HepG2 (cell line): Measurements from ENCODE around the gene CST11. TPM values are rescaled to one million over a fixed set of nuclear protein-coding genes. Genes with fewer than 3 reads are reported as not detected.

Experiments used
- BHLHE40 ChIP-seq: IDR thresholded peaks from 2 replicates; pipeline ENCODE4 v1.6.1; 2011; ENCODE audit warnings: low read length, improper control_type of control experiment
- CAMTA2 ChIP-seq: sonication (generic); formaldehyde crosslinking; IDR thresholded peaks from 2 replicates; pipeline ENCODE4 v1.4.0; 2020; ENCODE audit warnings: mild to moderate bottlenecking, missing genetic modification reagents, borderline replicate concordance
- EZH2 ChIP-seq: conservative IDR thresholded peaks from 2 replicates; pipeline ENCODE4 v1.6.1; 2012; ENCODE audit warnings: mild to moderate bottlenecking, low read depth, low read length, moderate library complexity
- IRX3 ChIP-seq: sonication (generic); formaldehyde crosslinking; IDR thresholded peaks from 2 replicates; pipeline ENCODE4 v1.8.1; 2023; ENCODE audit warnings: mild to moderate bottlenecking, low read depth, missing genetic modification reagents, borderline replicate concordance
- NCOA1 ChIP-seq: sonication (generic); formaldehyde crosslinking; IDR thresholded peaks from 2 replicates; pipeline ENCODE4 v1.9.0; 2021; ENCODE audit warnings: missing genetic modification reagents
- REPIN1 ChIP-seq: sonication (generic); formaldehyde crosslinking; IDR thresholded peaks from 2 replicates; pipeline ENCODE4 v1.8.0; 2022; ENCODE audit warnings: missing genetic modification reagents, low read depth, mild to moderate bottlenecking, borderline replicate concordance
- SAP130 ChIP-seq: IDR thresholded peaks from 2 replicates; pipeline ENCODE4 v1.6.1; 2016; ENCODE audit warnings: low read depth
- SIX1 ChIP-seq: sonication (generic); formaldehyde crosslinking; IDR thresholded peaks from 2 replicates; pipeline ENCODE4 v1.4.0; 2020; ENCODE audit warnings: missing genetic modification reagents, borderline replicate concordance
- SP2 ChIP-seq: sonication (generic); formaldehyde crosslinking; IDR thresholded peaks from 2 replicates; pipeline ENCODE4 v1.5.1; 2020; ENCODE audit warnings: mild to moderate bottlenecking, missing genetic modification reagents
- STAG1 ChIP-seq: sonication (generic); formaldehyde crosslinking; IDR thresholded peaks from 2 replicates; pipeline ENCODE4 v1.4.0; 2020; ENCODE audit warnings: missing genetic modification reagents
- ZFP82 ChIP-seq: sonication (generic); formaldehyde crosslinking; IDR thresholded peaks from 2 replicates; pipeline ENCODE4 v1.5.1; 2020; ENCODE audit warnings: mild to moderate bottlenecking, missing genetic modification reagents, borderline replicate concordance
- ZNF264 ChIP-seq: sonication (generic); formaldehyde crosslinking; IDR thresholded peaks from 2 replicates; pipeline ENCODE4 v1.4.0; 2020; ENCODE audit warnings: missing genetic modification reagents
- ZNF383 ChIP-seq: sonication (generic); formaldehyde crosslinking; IDR thresholded peaks from 2 replicates; pipeline ENCODE4 v1.4.0; 2020; ENCODE audit warnings: missing genetic modification reagents, mild to moderate bottlenecking, borderline replicate concordance
- ZNF572 ChIP-seq: sonication (generic); formaldehyde crosslinking; IDR thresholded peaks from 2 replicates; pipeline ENCODE4 v1.5.1; 2020; ENCODE audit warnings: mild to moderate bottlenecking, missing genetic modification reagents
- ZNF615 ChIP-seq: sonication (generic); formaldehyde crosslinking; IDR thresholded peaks from 2 replicates; pipeline ENCODE4 v1.5.0; 2020; ENCODE audit warnings: mild to moderate bottlenecking, missing genetic modification reagents, borderline replicate concordance
- polyA plus RNA-seq, 8 experiments: library from polyadenylated mRNA; depleted of rRNA in 3 of 8; stranded (reverse) in 7 of 8; unstranded in 1 of 8; fragments of >200 nt; fragmentation: Illumina TruSeq in 4 of 8; extraction: Trizol in 4 of 8; gene quantifications; 2 replicates each; pipeline versions ENCODE4 v1.2.1 to v1.2.3, GENCODE V29; 2011 to 2016; ENCODE audit warnings: low read depth in 4 of 8, missing spikeins in 1 of 8, mixed read lengths in 1 of 8; ENCODE audit not compliant: insufficient read depth in 1 of 8
- total RNA-seq, 5 experiments: library from RNA; depleted of rRNA; stranded (reverse); fragments of >200 nt; fragmentation: Illumina TruSeq; extraction: Trizol; gene quantifications; 2 replicates each; pipeline ENCODE4 v1.2.3, GENCODE V29; 2016; ENCODE audit warnings: low read depth in 1 of 5
- TF ChIP-seq, protein P1 (sequence below): sonication (generic); formaldehyde crosslinking; IDR thresholded peaks from 2 replicates; pipeline ENCODE4 v1.4.0; 2020; ENCODE audit warnings: missing genetic modification reagents
- TF ChIP-seq, protein P2 (sequence below): sonication (generic); formaldehyde crosslinking; IDR thresholded peaks from 2 replicates; pipeline ENCODE4 v1.5.0; 2020; ENCODE audit warnings: mild to moderate bottlenecking, missing genetic modification reagents, borderline replicate concordance
- TF ChIP-seq, protein P3 (sequence below): IDR thresholded peaks from 2 replicates; pipeline ENCODE4 v1.6.1; 2012; ENCODE audit warnings: low read length, improper control_type of control experiment
- TF ChIP-seq, protein P4 (sequence below): sonication (generic); formaldehyde crosslinking; IDR thresholded peaks from 2 replicates; pipeline ENCODE4 v1.4.0; 2020; ENCODE audit warnings: missing genetic modification reagents
- TF ChIP-seq, protein P5 (sequence below): sonication (generic); formaldehyde crosslinking; IDR thresholded peaks from 2 replicates; pipeline ENCODE4 v1.9.0; 2021; ENCODE audit warnings: missing genetic modification reagents, borderline replicate concordance

The CST11 gene
- total and polyA plus RNA-seq, 2 of the 13 experiments (the other 11 are each of a cell fraction or from before 2014, with no cell fraction given), result not detected

DNA sequence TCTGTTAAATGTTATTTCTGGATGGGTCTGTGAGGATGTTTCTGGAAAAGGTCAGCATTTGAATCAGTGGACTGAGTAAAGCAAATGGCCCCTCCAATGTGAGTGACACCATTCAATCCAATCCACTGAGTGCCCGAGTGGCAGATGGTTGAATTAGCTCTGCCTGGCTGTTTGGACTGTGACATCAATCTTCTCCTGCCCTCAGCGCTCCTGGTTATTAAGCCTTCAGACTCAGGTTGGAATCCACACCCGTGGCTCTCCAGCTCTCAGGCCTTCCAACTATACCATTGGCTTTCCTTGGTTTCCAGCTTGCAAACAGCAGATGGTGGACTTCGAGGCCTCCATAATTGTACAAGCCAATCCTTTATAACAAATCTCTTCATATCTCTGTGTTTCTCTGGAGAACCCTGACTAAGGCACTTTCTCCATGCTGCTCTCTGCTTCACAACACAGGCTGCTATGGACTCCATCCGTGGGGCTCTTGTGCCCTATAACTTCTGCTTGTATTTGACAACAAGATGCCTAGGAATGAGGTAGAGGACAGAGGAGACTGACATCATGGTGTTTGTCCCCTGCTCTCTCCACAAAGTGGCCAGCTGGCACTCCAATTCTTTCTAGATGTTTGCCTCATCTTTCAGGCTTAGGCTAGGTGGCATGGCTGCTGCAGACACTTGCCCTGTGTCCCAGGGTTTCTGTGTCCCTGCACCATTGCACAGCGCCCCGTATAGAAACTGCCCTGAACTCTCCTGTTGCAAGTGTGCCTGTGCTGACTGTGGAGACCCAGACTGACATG is 18.0 kb downstream of the CST11 start (continued):
- no peak for TF ChIP-seq SAP130 (CRISPR knock-in tag)
- TF ChIP-seq, protein P1, sequence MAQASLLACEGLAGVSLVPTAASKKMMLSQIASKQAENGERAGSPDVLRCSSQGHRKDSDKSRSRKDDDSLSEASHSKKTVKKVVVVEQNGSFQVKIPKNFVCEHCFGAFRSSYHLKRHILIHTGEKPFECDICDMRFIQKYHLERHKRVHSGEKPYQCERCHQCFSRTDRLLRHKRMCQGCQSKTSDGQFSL (CRISPR knock-in tag), result no peak
- no peak for TF ChIP-seq BHLHE40
- no peak for TF ChIP-seq ZNF264 (CRISPR knock-in tag)
- no peak for TF ChIP-seq SP2 (CRISPR knock-in tag)
- TF ChIP-seq ZNF615, result no peak
- no peak for TF ChIP-seq ZFP82 (CRISPR knock-in tag)
- TF ChIP-seq CAMTA2 (CRISPR knock-in tag), result no peak
- TF ChIP-seq SIX1 (CRISPR knock-in tag), result no peak
- TF ChIP-seq ZNF383 (CRISPR knock-in tag), result no peak
- TF ChIP-seq NCOA1 (CRISPR knock-in tag), result no peak
- no peak for TF ChIP-seq IRX3 (CRISPR knock-in tag)
- TF ChIP-seq, protein P2, sequence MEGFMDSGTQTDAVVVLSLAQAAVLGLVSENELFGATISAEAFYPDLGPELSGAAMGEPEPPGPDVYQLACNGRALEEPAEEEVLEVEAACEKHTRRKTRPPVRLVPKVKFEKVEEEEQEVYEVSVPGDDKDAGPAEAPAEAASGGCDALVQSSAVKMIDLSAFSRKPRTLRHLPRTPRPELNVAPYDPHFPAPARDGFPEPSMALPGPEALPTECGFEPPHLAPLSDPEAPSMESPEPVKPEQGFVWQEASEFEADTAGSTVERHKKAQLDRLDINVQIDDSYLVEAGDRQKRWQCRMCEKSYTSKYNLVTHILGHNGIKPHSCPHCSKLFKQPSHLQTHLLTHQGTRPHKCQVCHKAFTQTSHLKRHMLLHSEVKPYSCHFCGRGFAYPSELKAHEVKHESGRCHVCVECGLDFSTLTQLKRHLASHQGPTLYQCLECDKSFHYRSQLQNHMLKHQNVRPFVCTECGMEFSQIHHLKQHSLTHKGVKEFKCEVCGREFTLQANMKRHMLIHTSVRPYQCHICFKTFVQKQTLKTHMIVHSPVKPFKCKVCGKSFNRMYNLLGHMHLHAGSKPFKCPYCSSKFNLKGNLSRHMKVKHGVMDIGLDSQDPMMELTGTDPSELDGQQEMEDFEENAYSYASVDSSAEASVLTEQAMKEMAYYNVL (CRISPR knock-in tag), result no peak
- TF ChIP-seq ZNF572 (CRISPR knock-in tag), result 0 out of 2 replicates have a peak, but pooled peaks have one; percentile 73
- TF ChIP-seq REPIN1, result no peak
- TF ChIP-seq, protein P3, sequence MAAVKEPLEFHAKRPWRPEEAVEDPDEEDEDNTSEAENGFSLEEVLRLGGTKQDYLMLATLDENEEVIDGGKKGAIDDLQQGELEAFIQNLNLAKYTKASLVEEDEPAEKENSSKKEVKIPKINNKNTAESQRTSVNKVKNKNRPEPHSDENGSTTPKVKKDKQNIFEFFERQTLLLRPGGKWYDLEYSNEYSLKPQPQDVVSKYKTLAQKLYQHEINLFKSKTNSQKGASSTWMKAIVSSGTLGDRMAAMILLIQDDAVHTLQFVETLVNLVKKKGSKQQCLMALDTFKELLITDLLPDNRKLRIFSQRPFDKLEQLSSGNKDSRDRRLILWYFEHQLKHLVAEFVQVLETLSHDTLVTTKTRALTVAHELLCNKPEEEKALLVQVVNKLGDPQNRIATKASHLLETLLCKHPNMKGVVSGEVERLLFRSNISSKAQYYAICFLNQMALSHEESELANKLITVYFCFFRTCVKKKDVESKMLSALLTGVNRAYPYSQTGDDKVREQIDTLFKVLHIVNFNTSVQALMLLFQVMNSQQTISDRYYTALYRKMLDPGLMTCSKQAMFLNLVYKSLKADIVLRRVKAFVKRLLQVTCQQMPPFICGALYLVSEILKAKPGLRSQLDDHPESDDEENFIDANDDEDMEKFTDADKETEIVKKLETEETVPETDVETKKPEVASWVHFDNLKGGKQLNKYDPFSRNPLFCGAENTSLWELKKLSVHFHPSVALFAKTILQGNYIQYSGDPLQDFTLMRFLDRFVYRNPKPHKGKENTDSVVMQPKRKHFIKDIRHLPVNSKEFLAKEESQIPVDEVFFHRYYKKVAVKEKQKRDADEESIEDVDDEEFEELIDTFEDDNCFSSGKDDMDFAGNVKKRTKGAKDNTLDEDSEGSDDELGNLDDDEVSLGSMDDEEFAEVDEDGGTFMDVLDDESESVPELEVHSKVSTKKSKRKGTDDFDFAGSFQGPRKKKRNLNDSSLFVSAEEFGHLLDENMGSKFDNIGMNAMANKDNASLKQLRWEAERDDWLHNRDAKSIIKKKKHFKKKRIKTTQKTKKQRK, result no peak
- peak; percentile 5; the same call in 1 of the 2 replicates for TF ChIP-seq STAG1 (CRISPR knock-in tag)
- TF ChIP-seq, protein P4, sequence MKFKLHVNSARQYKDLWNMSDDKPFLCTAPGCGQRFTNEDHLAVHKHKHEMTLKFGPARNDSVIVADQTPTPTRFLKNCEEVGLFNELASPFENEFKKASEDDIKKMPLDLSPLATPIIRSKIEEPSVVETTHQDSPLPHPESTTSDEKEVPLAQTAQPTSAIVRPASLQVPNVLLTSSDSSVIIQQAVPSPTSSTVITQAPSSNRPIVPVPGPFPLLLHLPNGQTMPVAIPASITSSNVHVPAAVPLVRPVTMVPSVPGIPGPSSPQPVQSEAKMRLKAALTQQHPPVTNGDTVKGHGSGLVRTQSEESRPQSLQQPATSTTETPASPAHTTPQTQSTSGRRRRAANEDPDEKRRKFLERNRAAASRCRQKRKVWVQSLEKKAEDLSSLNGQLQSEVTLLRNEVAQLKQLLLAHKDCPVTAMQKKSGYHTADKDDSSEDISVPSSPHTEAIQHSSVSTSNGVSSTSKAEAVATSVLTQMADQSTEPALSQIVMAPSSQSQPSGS, result 0 out of 2 replicates have a peak, but pooled peaks have one; percentile 15
- TF ChIP-seq EZH2, result no peak
- TF ChIP-seq, protein P5, sequence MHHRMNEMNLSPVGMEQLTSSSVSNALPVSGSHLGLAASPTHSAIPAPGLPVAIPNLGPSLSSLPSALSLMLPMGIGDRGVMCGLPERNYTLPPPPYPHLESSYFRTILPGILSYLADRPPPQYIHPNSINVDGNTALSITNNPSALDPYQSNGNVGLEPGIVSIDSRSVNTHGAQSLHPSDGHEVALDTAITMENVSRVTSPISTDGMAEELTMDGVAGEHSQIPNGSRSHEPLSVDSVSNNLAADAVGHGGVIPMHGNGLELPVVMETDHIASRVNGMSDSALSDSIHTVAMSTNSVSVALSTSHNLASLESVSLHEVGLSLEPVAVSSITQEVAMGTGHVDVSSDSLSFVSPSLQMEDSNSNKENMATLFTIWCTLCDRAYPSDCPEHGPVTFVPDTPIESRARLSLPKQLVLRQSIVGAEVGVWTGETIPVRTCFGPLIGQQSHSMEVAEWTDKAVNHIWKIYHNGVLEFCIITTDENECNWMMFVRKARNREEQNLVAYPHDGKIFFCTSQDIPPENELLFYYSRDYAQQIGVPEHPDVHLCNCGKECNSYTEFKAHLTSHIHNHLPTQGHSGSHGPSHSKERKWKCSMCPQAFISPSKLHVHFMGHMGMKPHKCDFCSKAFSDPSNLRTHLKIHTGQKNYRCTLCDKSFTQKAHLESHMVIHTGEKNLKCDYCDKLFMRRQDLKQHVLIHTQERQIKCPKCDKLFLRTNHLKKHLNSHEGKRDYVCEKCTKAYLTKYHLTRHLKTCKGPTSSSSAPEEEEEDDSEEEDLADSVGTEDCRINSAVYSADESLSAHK (CRISPR knock-in tag), result no peak
